WTC11 (cell line): ENCODE data around the gene MED22. TPM values are rescaled to one million over a fixed set of nuclear protein-coding genes. Genes with fewer than 3 reads are reported as not detected.

Experiments
- AR ChIP-seq: fragments of 250-450 bp; sonication (Bioruptor Pico); IDR thresholded peaks from 2 replicates; pipeline ENCODE4 v1.9.0; 2021; ENCODE audit warnings: mild to moderate bottlenecking
- ARID4B ChIP-seq: sonication (generic); formaldehyde crosslinking; IDR thresholded peaks from 2 replicates; pipeline ENCODE4 v1.8.0; 2023; ENCODE audit warnings: missing genetic modification reagents, mild to moderate bottlenecking, borderline replicate concordance
- ATF3 ChIP-seq: sonication (generic); formaldehyde crosslinking; conservative IDR thresholded peaks from 2 replicates; pipeline ENCODE4 v1.8.1; 2022; ENCODE audit warnings: mild to moderate bottlenecking, missing genetic modification reagents
- CREB1 ChIP-seq: sonication (generic); formaldehyde crosslinking; IDR thresholded peaks from 2 replicates; pipeline ENCODE4 v1.8.0; 2023; ENCODE audit warnings: mild to moderate bottlenecking, missing genetic modification reagents
- E2F4 ChIP-seq: sonication (generic); formaldehyde crosslinking; IDR thresholded peaks from 2 replicates; pipeline ENCODE4 v1.8.1; 2022; ENCODE audit warnings: low read depth, mild to moderate bottlenecking, moderate library complexity, missing genetic modification reagents, borderline replicate concordance
- ERG ChIP-seq: fragments of 250-450 bp; sonication (Bioruptor Pico); IDR thresholded peaks from 2 replicates; pipeline ENCODE4 v1.8.0; 2021; ENCODE audit warnings: mild to moderate bottlenecking
- ESRRA ChIP-seq: sonication (generic); formaldehyde crosslinking; IDR thresholded peaks from 2 replicates; pipeline ENCODE4 v1.8.1; 2022; ENCODE audit warnings: mild to moderate bottlenecking, missing genetic modification reagents, borderline replicate concordance
- FOXP4 ChIP-seq: sonication (generic); formaldehyde crosslinking; IDR thresholded peaks from 2 replicates; pipeline ENCODE4 v1.8.0; 2022; ENCODE audit warnings: mild to moderate bottlenecking, missing genetic modification reagents
- JAZF1 ChIP-seq: fragments of 250-450 bp; sonication (Bioruptor Pico); IDR thresholded peaks from 2 replicates; pipeline ENCODE4 v1.9.0; 2021; ENCODE audit warnings: moderate library complexity, mild to moderate bottlenecking, inconsistent platforms
- NFATC4 ChIP-seq: fragments of 250-450 bp; sonication (Bioruptor Pico); IDR thresholded peaks from 2 replicates; pipeline ENCODE4 v1.9.0; 2021; ENCODE audit warnings: mild to moderate bottlenecking
- OVOL2 ChIP-seq: fragments of 250-450 bp; sonication (Bioruptor Pico); IDR thresholded peaks from 2 replicates; pipeline ENCODE4 v1.9.0; 2021; ENCODE audit warnings: mild to moderate bottlenecking, borderline replicate concordance
- RORB ChIP-seq: fragments of 250-450 bp; sonication (Bioruptor Pico); IDR thresholded peaks from 2 replicates; pipeline ENCODE4 v1.9.0; 2021; ENCODE audit warnings: mild to moderate bottlenecking
- SP1 ChIP-seq: sonication (generic); formaldehyde crosslinking; conservative IDR thresholded peaks from 2 replicates; pipeline ENCODE4 v1.8.1; 2022; ENCODE audit warnings: missing genetic modification reagents
- TCF7 ChIP-seq: sonication (generic); formaldehyde crosslinking; IDR thresholded peaks from 2 replicates; pipeline ENCODE4 v1.8.0; 2022; ENCODE audit warnings: mild to moderate bottlenecking, low read depth, missing genetic modification reagents, moderate library complexity
- TEAD1 ChIP-seq: sonication (generic); formaldehyde crosslinking; IDR thresholded peaks from 2 replicates; pipeline ENCODE4 v1.8.0; 2022; ENCODE audit warnings: mild to moderate bottlenecking, missing genetic modification reagents
- USF1 ChIP-seq: sonication (generic); formaldehyde crosslinking; IDR thresholded peaks from 2 replicates; pipeline ENCODE4 v1.8.0; 2022; ENCODE audit warnings: mild to moderate bottlenecking, missing genetic modification reagents
- ZBTB21 ChIP-seq: sonication (generic); formaldehyde crosslinking; IDR thresholded peaks from 2 replicates; pipeline ENCODE4 v1.8.1; 2023; ENCODE audit warnings: mild to moderate bottlenecking, missing genetic modification reagents, borderline replicate concordance
- ZNF219 ChIP-seq: sonication (generic); formaldehyde crosslinking; IDR thresholded peaks from 2 replicates; pipeline ENCODE4 v1.8.0; 2023; ENCODE audit warnings: missing genetic modification reagents, mild to moderate bottlenecking, borderline replicate concordance
- ZNF281 ChIP-seq: sonication (generic); formaldehyde crosslinking; IDR thresholded peaks from 2 replicates; pipeline ENCODE4 v1.8.0; 2023; ENCODE audit warnings: mild to moderate bottlenecking, missing genetic modification reagents
- ZNF425 ChIP-seq: fragments of 250-450 bp; sonication (Bioruptor Pico); conservative IDR thresholded peaks from 2 replicates; pipeline ENCODE4 v1.9.0; 2021; ENCODE audit warnings: mild to moderate bottlenecking
- total RNA-seq: library from RNA; stranded (reverse); gene quantifications from 3 replicates; pipeline ENCODE4 v1.2.3, GENCODE V29; 2021

The MED22 gene
- total RNA-seq, 1 experiment from 2014 or later: 59.5 TPM

GRCh38 chr9:133351908-133352634 lies 4.1 kb upstream of the MED22 start (continued):
- no peak for TF ChIP-seq USF1
- no peak for TF ChIP-seq ERG (CRISPR knock-in tag)
- peak; percentile 59 for TF ChIP-seq CREB1 (CRISPR knock-in tag)
- TF ChIP-seq NFATC4: peak; percentile 59; the same call in 1 of the 2 replicates
- TF ChIP-seq SP1 (CRISPR knock-in tag): peak; percentile 41; the same call in 1 of the 2 replicates
- no peak for TF ChIP-seq ATF3 (CRISPR knock-in tag)
- no peak for TF ChIP-seq JAZF1 (CRISPR knock-in tag)
- TF ChIP-seq TEAD1 (CRISPR knock-in tag): no peak
- TF ChIP-seq AR (CRISPR knock-in tag): peak; percentile 38
- no peak for TF ChIP-seq TCF7
- TF ChIP-seq ESRRA (CRISPR knock-in tag): no peak
- TF ChIP-seq ZBTB21 (CRISPR knock-in tag): no peak
- TF ChIP-seq RORB (CRISPR knock-in tag): no peak
- TF ChIP-seq ZNF219 (CRISPR knock-in tag): no peak
- no peak for TF ChIP-seq FOXP4 (CRISPR knock-in tag)
- no peak for TF ChIP-seq E2F4 (CRISPR knock-in tag)
- peak; percentile 26; the same call in 1 of the 2 replicates for TF ChIP-seq ZNF425 (CRISPR knock-in tag)
- no peak for TF ChIP-seq OVOL2
- no peak for TF ChIP-seq ARID4B (CRISPR knock-in tag)
- 0 out of 2 replicates have a peak, but pooled peaks have one; percentile 43 for TF ChIP-seq ZNF281
